ENCODE data around the gene UBASH3A. TPM values are rescaled to one million over a fixed set of nuclear protein-coding genes. Genes with fewer than 3 reads are reported as not detected.

The UBASH3A gene
- total RNA-seq, 2 experiments from 2014 or later: not detected

DNA sequence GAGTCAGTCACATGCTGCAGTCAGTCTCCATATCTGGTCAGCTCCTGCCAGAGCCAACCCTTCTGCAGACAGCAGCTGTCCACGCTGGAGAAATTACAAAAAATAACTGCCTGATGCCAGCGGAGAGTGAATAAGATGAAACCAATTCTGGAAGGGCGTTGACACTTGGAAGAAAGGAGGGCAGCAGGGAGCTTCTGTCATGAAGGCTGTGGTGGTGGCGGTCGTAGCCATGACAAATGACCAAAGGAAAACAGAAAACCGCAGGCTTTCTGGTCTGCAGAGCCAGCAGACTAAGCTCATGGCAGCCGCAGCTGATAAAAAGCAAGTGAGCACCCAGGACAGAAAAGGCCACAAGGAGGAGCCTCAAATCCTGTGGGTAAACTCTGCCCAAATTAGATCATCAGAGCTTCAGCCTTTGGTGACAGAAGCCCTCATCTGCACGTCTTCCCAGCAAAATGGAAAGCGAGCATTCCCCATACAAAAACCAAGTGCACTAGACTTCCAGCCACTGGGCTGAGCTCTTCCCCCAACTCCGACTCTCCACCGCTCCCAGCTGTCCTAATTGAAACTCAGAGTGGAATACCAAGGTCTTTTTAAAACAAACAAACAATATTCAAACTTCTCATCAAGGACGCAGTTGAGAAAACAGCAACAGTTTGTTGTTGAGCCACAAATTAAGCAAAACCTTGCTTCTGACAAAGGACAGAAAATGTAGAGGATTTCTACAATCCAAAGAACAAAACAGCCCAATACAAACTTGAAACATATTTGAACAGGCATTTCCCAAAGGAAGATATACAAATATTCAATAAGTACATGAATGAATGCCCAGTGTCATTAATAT lies 63.7 kb downstream of the UBASH3A start:
- H2AFZ ChIP-seq (ENCODE audit: low read length): peak overlapping the region; percentile 51
- H3K4me3 ChIP-seq (ENCODE audit: low read depth, low read length, poor library complexity, severe bottlenecking): no peak overlapping the region
- H4K20me1 ChIP-seq (ENCODE audit: insufficient read depth, low read length): no peaks in the 10 kb centered on the region
- H3K27ac ChIP-seq (ENCODE audit: low read depth, low read length, poor library complexity, severe bottlenecking): no peak overlapping the region
- intact Hi-C loops (cut with micrococcal nuclease; ENCODE audit: unreplicated experiment): loop anchor here (5.0 to 10.0 kb wide), 2 partner anchors 195 to 603 kb away; no protein-coding TSS in a partner anchor
- ChIA-PET CTCF (ENCODE audit: unreplicated experiment) (interaction anchor here (1.3 kb wide), 1 partner anchor 69 kb away, joined by 5 read pairs; no protein-coding TSS in a partner anchor), POLR2A (interaction anchor here (0.8 to 2.0 kb wide), 6 partner anchors 8 to 70 kb away, joined by 3 to 8 read pairs (median 4); no protein-coding TSS in a partner anchor)
- TF ChIP-seq EZH2phosphoT487 (IDR thresholded peaks at IDR 0.05; ENCODE audit: borderline replicate concordance, low read depth, low read length) (no peak), CTCF (conservative IDR thresholded peaks at IDR 0.05; ENCODE audit: low read length) (peak; percentile 66)
- DNase-seq (ENCODE audit: low spot score): peak; percentile 58
- peaks cover 87% of the 10 kb centered on the region for H3K4me1 ChIP-seq (ENCODE audit: insufficient read depth, low read length, poor library complexity, severe bottlenecking)
- no peaks in the 10 kb centered on the region for H3K9me3 ChIP-seq (ENCODE audit: low read length)
- H3K36me3 ChIP-seq (ENCODE audit: insufficient read depth, low read length): no peaks in the 10 kb centered on the region
- H3K9me2 ChIP-seq (ENCODE audit: insufficient read depth, low read length): no peaks in the 10 kb centered on the region
- BruUV-seq (replicated peaks): no TSS peak
- peak overlapping the region; percentile 33; the same call in 1 of the 2 replicates for H3K4me2 ChIP-seq (ENCODE audit: low read length)
- no peaks in the 10 kb centered on the region for H3K79me2 ChIP-seq (ENCODE audit: insufficient read depth, low read depth, low read length)

DNA sequence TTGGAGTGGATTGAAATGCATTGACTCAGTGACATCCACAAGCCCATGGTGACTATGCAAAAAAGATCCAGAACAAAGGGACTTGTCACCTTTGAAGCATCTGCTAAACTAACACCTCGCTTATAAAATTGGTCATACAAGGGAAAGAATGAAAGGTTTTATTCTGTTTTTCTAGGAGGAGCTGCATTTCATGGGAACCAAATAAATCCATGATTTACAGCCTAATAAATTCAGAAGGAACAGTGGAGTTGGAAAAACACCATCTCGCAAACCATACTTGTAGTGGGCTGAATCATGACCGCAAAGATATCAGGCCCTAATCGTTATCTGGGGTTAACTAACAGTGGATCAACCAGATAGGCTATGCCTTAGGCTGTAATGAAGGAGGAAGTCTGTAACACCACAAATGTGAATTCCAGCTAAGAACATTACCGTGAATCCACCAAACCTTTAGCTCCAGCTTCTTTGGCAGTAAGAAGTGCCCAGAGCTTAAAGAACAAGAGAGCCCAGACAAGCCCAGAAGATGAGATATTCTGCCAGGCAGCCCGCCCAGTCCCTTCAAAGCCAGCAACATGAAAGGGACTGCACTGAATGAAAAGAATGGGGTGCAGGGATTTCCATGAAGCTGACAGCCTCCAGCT lies 64.9 kb downstream of the UBASH3A start:
- no peaks in the 10 kb centered on the region for H3K36me3 ChIP-seq (ENCODE audit: insufficient read depth, low read length)
- H2AFZ ChIP-seq (ENCODE audit: low read length): peak overlapping the region; percentile 68
- H3K9me2 ChIP-seq (ENCODE audit: insufficient read depth, low read length): no peaks in the 10 kb centered on the region
- peak overlapping the region; percentile 28 for H3K4me3 ChIP-seq (ENCODE audit: low read depth, low read length, poor library complexity, severe bottlenecking)
- no peaks in the 10 kb centered on the region for H3K9me3 ChIP-seq (ENCODE audit: low read length)
- TF ChIP-seq CTCF (conservative IDR thresholded peaks at IDR 0.05; ENCODE audit: low read length) (no peak), EZH2phosphoT487 (IDR thresholded peaks at IDR 0.05; ENCODE audit: borderline replicate concordance, low read depth, low read length) (no peak)
- H3K4me1 ChIP-seq (ENCODE audit: insufficient read depth, low read length, poor library complexity, severe bottlenecking): peaks cover 78% of the 10 kb centered on the region
- H3K4me2 ChIP-seq (ENCODE audit: low read length): peak overlapping the region; percentile 63
- no peaks in the 10 kb centered on the region for H3K79me2 ChIP-seq (ENCODE audit: insufficient read depth, low read depth, low read length)
- ChIA-PET CTCF (ENCODE audit: unreplicated experiment) (interaction anchor here (1.2 kb wide), 1 partner anchor 67 kb away, joined by 4 read pairs; no protein-coding TSS in a partner anchor), POLR2A (interaction anchor here (0.5 to 2.0 kb wide), 11 partner anchors 9 to 280 kb away, joined by 3 to 13 read pairs (median 4); no protein-coding TSS in a partner anchor)
- H3K27ac ChIP-seq (ENCODE audit: low read depth, low read length, poor library complexity, severe bottlenecking): peak overlapping the region; percentile 73
- no TSS peak for BruUV-seq (replicated peaks)
- intact Hi-C loops (cut with micrococcal nuclease; ENCODE audit: unreplicated experiment): loop anchor here (2.0 to 10.0 kb wide), 3 partner anchors 68 to 604 kb away; no protein-coding TSS in a partner anchor
- no peak for DNase-seq (ENCODE audit: low spot score)
- H4K20me1 ChIP-seq (ENCODE audit: insufficient read depth, low read length): no peaks in the 10 kb centered on the region
